CD14-positive monocyte (primary cell): Measurements from ENCODE around the gene CCM2. TPM values are rescaled to one million over a fixed set of nuclear protein-coding genes. Genes with fewer than 3 reads are reported as not detected.

Source experiments
- DNase-seq, 3 donors: peaks; one replicate each; pipeline ENCODE4 v3.0.0-alpha.2; 2011 to 2022
- H2AFZ ChIP-seq: 2 replicates; pipeline ENCODE4 v1.6.0; 2012; ENCODE audit warnings: mild to moderate bottlenecking, low read depth, low read length, inconsistent platforms; ENCODE audit not compliant: insufficient read depth, poor library complexity, severe bottlenecking
- H3K27ac ChIP-seq, 2 donors: 1 replicate in 1 of 2; 2 replicates in 1 of 2; pipeline ENCODE4 v1.5.1; 2012 to 2013; ENCODE audit warnings: low read length in 2 of 2, control low read depth in 1 of 2, inconsistent platforms in 1 of 2, low read depth in 1 of 2, mild to moderate bottlenecking in 1 of 2
- H3K27me3 ChIP-seq, 2 donors: one replicate each; pipeline versions ENCODE4 v1.6.0 to v1.6.1; 2011 to 2013; ENCODE audit warnings: low read length in 2 of 2; ENCODE audit not compliant: control insufficient read depth in 2 of 2, insufficient read depth in 2 of 2
- H3K36me3 ChIP-seq, 2 donors: replicated peaks in 1 of 2; 1 replicate in 1 of 2; 2 replicates in 1 of 2; pipeline versions ENCODE4 v1.5.1 to v1.6.1; 2012 to 2013; ENCODE audit warnings: low read length in 2 of 2, control low read depth in 1 of 2, inconsistent platforms in 1 of 2, mild to moderate bottlenecking in 1 of 2; ENCODE audit not compliant: insufficient read depth in 2 of 2, control insufficient read depth in 1 of 2
- H3K4me1 ChIP-seq, 2 donors: 1 replicate in 1 of 2; 2 replicates in 1 of 2; pipeline versions ENCODE4 v1.5.1 to v1.6.1; 2012 to 2013; ENCODE audit warnings: low read length in 2 of 2, control low read depth in 1 of 2, inconsistent platforms in 1 of 2, mild to moderate bottlenecking in 1 of 2, moderate library complexity in 1 of 2; ENCODE audit not compliant: insufficient read depth in 2 of 2, control insufficient read depth in 1 of 2
- H3K4me2 ChIP-seq: replicated peaks from 2 replicates; pipeline ENCODE3; 2012; ENCODE audit warnings: low read length, moderate library complexity, mild to moderate bottlenecking; ENCODE audit not compliant: poor library complexity, severe bottlenecking; ENCODE audit errors: extremely low read depth
- H3K4me3 ChIP-seq, 3 experiments: fragments of 200-600 bp in 1 of 3; sonication (generic) in 1 of 3; replicated peaks in 1 of 3; 1 replicate in 2 of 3; 2 replicates in 1 of 3; pipeline ENCODE4 v1.5.1; 2011 to 2013; ENCODE audit warnings: low read length in 3 of 3, mild to moderate bottlenecking in 3 of 3, control low read depth in 2 of 3, low read depth in 2 of 3, inconsistent platforms in 1 of 3, moderate library complexity in 1 of 3
- H3K79me2 ChIP-seq: 2 replicates; pipeline ENCODE4 v1.6.0; 2012; ENCODE audit warnings: mild to moderate bottlenecking, control low read depth, inconsistent platforms, low read length, moderate library complexity; ENCODE audit not compliant: insufficient read depth
- H3K9ac ChIP-seq: 2 replicates; pipeline ENCODE4 v1.6.0; 2017; ENCODE audit warnings: low read length, mild to moderate bottlenecking; ENCODE audit not compliant: insufficient read depth, poor library complexity, severe bottlenecking
- H3K9me3 ChIP-seq, 2 donors: replicated peaks in 1 of 2; 1 replicate in 1 of 2; 2 replicates in 1 of 2; pipeline versions ENCODE4 v1.5.1 to v1.6.1; 2012 to 2013; ENCODE audit warnings: low read length in 2 of 2, control low read depth in 1 of 2; ENCODE audit not compliant: control insufficient read depth in 1 of 2, insufficient read depth in 1 of 2
- H4K20me1 ChIP-seq: 2 replicates; pipeline ENCODE4 v1.6.0; 2012; ENCODE audit warnings: mild to moderate bottlenecking, low read length, control low read depth, moderate library complexity; ENCODE audit not compliant: insufficient read depth
- H3K27ac Mint-ChIP-seq, 7 donors: one replicate each; pipeline ENCODE4 v1.8.0; 2020; ENCODE audit warnings: mild to moderate bottlenecking in 7 of 7, mixed read lengths in 7 of 7, moderate library complexity in 6 of 7, inconsistent platforms in 2 of 7
- H3K27me3 Mint-ChIP-seq, 3 donors: one replicate each; pipeline ENCODE4 v1.8.0; 2021 to 2022; ENCODE audit warnings: low read depth in 3 of 3, mild to moderate bottlenecking in 3 of 3, mixed read lengths in 3 of 3, moderate library complexity in 3 of 3, inconsistent platforms in 1 of 3
- H3K36me3 Mint-ChIP-seq, 2 donors: one replicate each; pipeline ENCODE4 v1.8.0; 2020; ENCODE audit warnings: mixed read lengths in 2 of 2, inconsistent platforms in 1 of 2, mild to moderate bottlenecking in 1 of 2
- H3K4me1 Mint-ChIP-seq: one replicate; pipeline ENCODE4 v1.8.0; 2020; ENCODE audit warnings: mild to moderate bottlenecking, mixed read lengths
- H3K4me3 Mint-ChIP-seq, 2 donors: one replicate each; pipeline ENCODE4 v1.8.0; 2020; ENCODE audit warnings: mild to moderate bottlenecking in 2 of 2, mixed read lengths in 2 of 2, moderate library complexity in 1 of 2
- H3K9me3 Mint-ChIP-seq, 7 donors: one replicate each; pipeline ENCODE4 v1.8.0; 2020 to 2022; ENCODE audit warnings: mixed read lengths in 7 of 7, mild to moderate bottlenecking in 6 of 7, moderate library complexity in 6 of 7, inconsistent platforms in 2 of 7
- WGBS: methylation state at CpG from one replicate; pipeline ENCODE4 v1.1.5; 2013; ENCODE audit warnings: missing lambda C conversion rate; ENCODE audit not compliant: insufficient coverage; 5-methylcytosine and 5-hydroxymethylcytosine counted together
- intact Hi-C, 2 donors: fragments of 100-400 bp; cut with micrococcal nuclease; formaldehyde crosslinking; loops; one replicate each; pipeline versions ENCODE4 v1.15.0 to v1.15.1; 2023
- polyA plus RNA-seq, 3 donors: library from polyadenylated mRNA; depleted of rRNA in 1 of 3; unstranded in 2 of 3; stranded (reverse) in 1 of 3; fragments of 300-500 nt in 2 of 3; fragments of >200 nt in 1 of 3; fragmentation: Illumina TruSeq in 2 of 3; gene quantifications; 1 replicate in 2 of 3; 2 replicates in 1 of 3; pipeline ENCODE4 v1.2.3, GENCODE V29; 2012 to 2021
- TF ChIP-seq, protein P1 (sequence below): fragments of 200-600 bp; IDR thresholded peaks from one replicate; pipeline ENCODE4 v1.8.0; 2022; ENCODE audit warnings: antibody characterized with exemption, mild to moderate bottlenecking

CCM2 gene
- polyA plus RNA-seq, 3 donors: 38.5 to 102 (median 51.4) TPM

DNA sequence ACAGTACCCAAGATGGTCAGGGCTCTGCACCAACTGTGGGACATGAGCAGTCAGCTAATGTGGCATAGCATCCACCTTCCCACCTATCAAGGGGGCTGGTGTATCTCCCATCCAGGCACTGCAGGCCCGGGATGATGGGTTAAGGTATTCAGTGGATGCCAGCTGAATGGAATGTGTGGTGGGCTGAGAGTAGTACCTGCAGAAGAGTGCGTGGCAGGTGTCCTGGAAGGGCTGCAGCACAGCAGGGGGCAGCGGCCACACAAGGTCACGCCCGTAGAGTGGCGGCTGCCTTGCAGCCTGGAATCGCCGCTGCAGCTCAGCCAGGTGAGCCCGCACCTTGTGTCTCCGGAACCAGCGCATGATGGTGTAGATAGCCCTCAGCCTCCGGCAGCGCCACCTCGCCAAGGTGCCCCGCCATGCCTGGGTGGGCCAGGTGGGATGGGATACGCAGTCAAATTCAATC lies 34.5 kb upstream of the CCM2 start:
- Histone ChIP-seq H3K4me1 (peaks cover under 1 to 2% of the 10 kb centered on the region in 2 donors), H4K20me1 (peaks cover 93% of the 10 kb centered on the region), H3K79me2 (peaks cover under 1% of the 10 kb centered on the region), H3K9me3 (peaks cover 0 to 5% of the 10 kb centered on the region in 2 donors), H3K9ac (no peak overlapping the region), H3K27ac (no peak overlapping the region), H3K4me2 (no peak overlapping the region), H2AFZ (no peak overlapping the region), H3K4me3 (no peak overlapping the region), H3K27me3 (no peaks in the 10 kb centered on the region), H3K36me3 (peaks cover 77 to 87% of the 10 kb centered on the region in 2 donors)
- TF ChIP-seq, protein P1, sequence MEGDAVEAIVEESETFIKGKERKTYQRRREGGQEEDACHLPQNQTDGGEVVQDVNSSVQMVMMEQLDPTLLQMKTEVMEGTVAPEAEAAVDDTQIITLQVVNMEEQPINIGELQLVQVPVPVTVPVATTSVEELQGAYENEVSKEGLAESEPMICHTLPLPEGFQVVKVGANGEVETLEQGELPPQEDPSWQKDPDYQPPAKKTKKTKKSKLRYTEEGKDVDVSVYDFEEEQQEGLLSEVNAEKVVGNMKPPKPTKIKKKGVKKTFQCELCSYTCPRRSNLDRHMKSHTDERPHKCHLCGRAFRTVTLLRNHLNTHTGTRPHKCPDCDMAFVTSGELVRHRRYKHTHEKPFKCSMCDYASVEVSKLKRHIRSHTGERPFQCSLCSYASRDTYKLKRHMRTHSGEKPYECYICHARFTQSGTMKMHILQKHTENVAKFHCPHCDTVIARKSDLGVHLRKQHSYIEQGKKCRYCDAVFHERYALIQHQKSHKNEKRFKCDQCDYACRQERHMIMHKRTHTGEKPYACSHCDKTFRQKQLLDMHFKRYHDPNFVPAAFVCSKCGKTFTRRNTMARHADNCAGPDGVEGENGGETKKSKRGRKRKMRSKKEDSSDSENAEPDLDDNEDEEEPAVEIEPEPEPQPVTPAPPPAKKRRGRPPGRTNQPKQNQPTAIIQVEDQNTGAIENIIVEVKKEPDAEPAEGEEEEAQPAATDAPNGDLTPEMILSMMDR: no peak
- H3K27ac Mint-ChIP-seq: peak overlapping the region in 1 of 7 donors; percentile 22
- peaks cover 0 to 3% (median 0%) of the 10 kb centered on the region in 3 donors for H3K27me3 Mint-ChIP-seq
- peaks cover 0 to 2% (median 0%) of the 10 kb centered on the region in 7 donors for H3K9me3 Mint-ChIP-seq
- 98% methylated on average over 16 of the region's 16 CpGs for WGBS
- intact Hi-C loops: no loop called here
- H3K4me3 Mint-ChIP-seq: no peak overlapping the region
- DNase-seq: no peak
- H3K4me1 Mint-ChIP-seq: peaks cover 3% of the 10 kb centered on the region
- peaks cover 64 to 74% of the 10 kb centered on the region in 2 donors for H3K36me3 Mint-ChIP-seq

DNA sequence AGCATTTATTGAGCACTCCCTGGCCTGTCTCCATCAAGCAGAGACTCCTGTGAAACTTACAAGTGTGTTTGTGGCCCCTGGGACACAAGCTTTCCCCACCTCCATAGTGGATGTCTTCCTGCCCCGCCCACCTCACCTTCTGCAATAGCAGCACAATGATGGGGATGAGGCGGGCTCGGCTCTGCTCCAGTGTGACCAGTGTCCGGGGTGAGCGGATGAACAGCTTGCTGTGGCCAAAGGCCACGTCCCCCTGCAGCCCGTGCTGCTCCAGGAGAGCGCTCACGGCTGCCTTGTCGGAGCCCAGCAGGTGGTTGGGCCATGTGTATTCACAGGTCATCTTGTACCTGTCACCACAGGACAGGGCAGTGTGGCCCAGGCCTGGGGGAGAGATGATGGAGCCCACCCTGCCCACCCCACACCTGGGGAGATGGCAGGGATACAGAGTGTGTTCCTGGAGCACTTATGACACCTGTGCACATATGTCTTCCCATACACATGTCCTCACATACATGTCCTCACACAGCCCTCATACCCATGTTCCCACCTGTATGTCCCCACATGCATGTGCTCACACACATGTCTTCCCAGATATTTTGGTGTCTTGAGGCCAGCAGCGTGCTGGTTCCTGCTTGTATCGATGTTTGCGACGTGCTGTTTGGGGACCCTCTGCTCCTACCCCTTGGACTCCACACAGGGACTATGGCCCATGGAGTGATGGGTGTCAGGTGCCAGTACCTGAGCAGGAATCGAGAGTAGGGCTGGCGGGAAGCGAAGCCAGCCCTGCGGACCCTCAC lies 33.9 kb upstream of the CCM2 start:
- peaks cover 1% of the 10 kb centered on the region for H3K4me1 Mint-ChIP-seq
- H3K27ac ChIP-seq: no peak overlapping the region
- peaks cover 0 to 5% of the 10 kb centered on the region in 2 donors for H3K9me3 ChIP-seq
- H3K36me3 ChIP-seq: peaks cover 84 to 93% of the 10 kb centered on the region in 2 donors
- DNase-seq: peak in 1 of 3 donors; percentile 4
- H3K36me3 Mint-ChIP-seq: peaks cover 69 to 80% of the 10 kb centered on the region in 2 donors
- H3K27me3 Mint-ChIP-seq: peaks cover 0 to 2% (median 0%) of the 10 kb centered on the region in 3 donors
- no peak overlapping the region for H3K4me3 ChIP-seq
- H3K4me2 ChIP-seq: no peak overlapping the region
- H3K4me1 ChIP-seq: no peaks in the 10 kb centered on the region
- intact Hi-C loops: no loop called here
- H3K4me3 Mint-ChIP-seq: no peak overlapping the region
- no peaks in the 10 kb centered on the region for H3K27me3 ChIP-seq
- no peak overlapping the region for H2AFZ ChIP-seq
- peak overlapping the region in 2 of 7 donors; percentile 45 to 70 for H3K27ac Mint-ChIP-seq
- peaks cover 7% of the 10 kb centered on the region for H3K79me2 ChIP-seq
- WGBS: 98% methylated on average over 10 of the region's 18 CpGs
- no peak overlapping the region for H3K9ac ChIP-seq
- peaks cover 0 to 2% (median 0%) of the 10 kb centered on the region in 7 donors for H3K9me3 Mint-ChIP-seq
- H4K20me1 ChIP-seq: peaks cover 96% of the 10 kb centered on the region
- TF ChIP-seq, protein P1: no peak
